Testis (tissue), 3 donors: ENCODE data around the gene POGLUT2. TPM values are rescaled to one million over a fixed set of nuclear protein-coding genes. Genes with fewer than 3 reads are reported as not detected.

Experiments used
- DNase-seq: peaks from one replicate; pipeline ENCODE4 v3.0.0-alpha.2; 2019
- H3K27ac ChIP-seq, 2 donors: fragments of 200-600 bp; sonication (generic); one replicate each; pipeline ENCODE4 v1.5.1; 2019
- H3K27me3 ChIP-seq: fragments of 200-600 bp; sonication (generic); one replicate; pipeline ENCODE4 v1.5.1; 2019
- H3K36me3 ChIP-seq: fragments of 200-600 bp; sonication (generic); one replicate; pipeline ENCODE4 v1.5.1; 2017; ENCODE audit warnings: low read depth; ENCODE audit errors: missing control alignments
- H3K4me1 ChIP-seq: fragments of 200-600 bp; sonication (generic); one replicate; pipeline ENCODE4 v1.5.1; 2019
- H3K4me3 ChIP-seq, 2 donors: fragments of 200-600 bp; sonication (generic); one replicate each; pipeline ENCODE4 v1.5.1; 2017 to 2019
- H3K9me3 ChIP-seq: fragments of 200-600 bp; sonication (generic); one replicate; pipeline ENCODE4 v1.5.1; 2017
- POLR2A ChIP-seq: fragments of 450-650 bp; IDR thresholded peaks from one replicate; pipeline ENCODE4 v1.6.1; 2017; ENCODE audit warnings: antibody characterized with exemption, mild to moderate bottlenecking, moderate library complexity
- WGBS, 2 donors: methylation state at CpG; one replicate each; pipeline ENCODE4 v1.1.5; 2018; 5-methylcytosine and 5-hydroxymethylcytosine counted together
- intact Hi-C: fragments of 100-400 bp; cut with DNase I; formaldehyde crosslinking; loops from one replicate; pipeline ENCODE4 v1.15.1; 2023; ENCODE audit warnings: low total_unique reads
- polyA plus RNA-seq: library from polyadenylated mRNA; stranded (reverse); fragments of 350-450 nt; fragmentation: Illumina TruSeq; extraction: RNeasy Lipid Tissue Mini Kit (QIAGEN cat#74804); gene quantifications from one replicate; pipeline ENCODE4 v1.2.3, GENCODE V29; 2014; ENCODE audit warnings: low read depth, low replicate concordance; ENCODE audit not compliant: insufficient read depth
- total RNA-seq, 2 donors: library from RNA; depleted of rRNA; stranded (reverse); fragments of >200 nt; gene quantifications; one replicate each; pipeline ENCODE4 v1.2.3, GENCODE V29; 2016
- TF ChIP-seq, protein P1 (sequence below), 3 experiments: fragments of 450-650 bp in 2 of 3; fragments of 200-600 bp in 1 of 3; sonication (generic) in 1 of 3; IDR thresholded peaks; one replicate each; pipeline ENCODE4 v1.5.1; 2016 to 2019; ENCODE audit warnings: antibody characterized with exemption in 3 of 3, mild to moderate bottlenecking in 2 of 3, moderate library complexity in 1 of 3

The POGLUT2 gene
- total and polyA plus RNA-seq, 3 donors from 2014 or later, result 2.5 to 4.1 (median 3.9) TPM

DNA sequence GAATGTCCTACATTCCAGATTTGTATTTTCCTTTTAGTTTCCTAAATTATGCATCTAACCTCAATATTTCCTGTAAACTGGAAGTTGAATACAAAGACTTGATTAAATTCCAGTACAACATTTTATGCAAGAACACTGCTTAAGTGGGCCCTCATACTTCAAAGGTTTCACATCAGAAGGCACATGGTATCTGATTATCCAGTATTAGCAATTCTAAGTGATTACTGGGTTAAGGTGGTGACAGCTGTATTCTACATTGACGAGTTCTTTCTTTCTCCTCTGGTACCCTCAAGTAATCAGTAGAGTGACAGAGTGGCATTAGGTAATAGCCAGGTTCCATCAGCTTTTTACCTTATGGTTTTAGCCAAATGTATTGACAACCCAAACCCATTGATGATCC lies 18.5 kb upstream of the POGLUT2 start:
- WGBS, 2 donors, result 93 to 100% methylated on average over 1 of the region's 1 CpG

DNA sequence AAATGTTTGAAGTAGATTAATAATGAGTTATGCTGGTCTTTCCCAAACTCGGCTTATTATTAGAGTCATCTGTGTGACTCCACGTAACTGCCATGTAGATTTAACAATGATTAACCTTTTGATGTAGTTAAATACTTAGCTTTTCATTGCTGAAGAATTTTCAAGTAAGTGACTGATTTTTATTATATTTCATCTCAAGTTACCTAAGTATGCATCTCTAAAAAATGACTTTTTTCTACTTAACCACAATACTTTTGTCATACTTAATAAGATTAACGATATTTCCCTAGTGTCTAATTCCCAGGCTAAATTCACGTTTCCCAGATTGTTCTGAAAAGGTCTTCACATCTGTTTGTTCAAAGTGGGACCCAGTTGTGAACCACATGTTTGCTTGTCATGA lies 17.9 kb upstream of the POGLUT2 start:
- H3K9me3 ChIP-seq, result no peaks in the 10 kb centered on the region
- DNase-seq, result no peak

More for the DNA sequence above, 18.5 kb upstream of the POGLUT2 start:
- DNase-seq, result no peak
- Histone ChIP-seq H3K27ac (no peak overlapping the region), H3K4me1 (no peaks in the 10 kb centered on the region), H3K4me3 (no peak overlapping the region), H3K27me3 (no peaks in the 10 kb centered on the region), H3K9me3 (no peaks in the 10 kb centered on the region), H3K36me3 (no peaks in the 10 kb centered on the region)
- no peak for TF ChIP-seq POLR2A
- TF ChIP-seq, protein P1, sequence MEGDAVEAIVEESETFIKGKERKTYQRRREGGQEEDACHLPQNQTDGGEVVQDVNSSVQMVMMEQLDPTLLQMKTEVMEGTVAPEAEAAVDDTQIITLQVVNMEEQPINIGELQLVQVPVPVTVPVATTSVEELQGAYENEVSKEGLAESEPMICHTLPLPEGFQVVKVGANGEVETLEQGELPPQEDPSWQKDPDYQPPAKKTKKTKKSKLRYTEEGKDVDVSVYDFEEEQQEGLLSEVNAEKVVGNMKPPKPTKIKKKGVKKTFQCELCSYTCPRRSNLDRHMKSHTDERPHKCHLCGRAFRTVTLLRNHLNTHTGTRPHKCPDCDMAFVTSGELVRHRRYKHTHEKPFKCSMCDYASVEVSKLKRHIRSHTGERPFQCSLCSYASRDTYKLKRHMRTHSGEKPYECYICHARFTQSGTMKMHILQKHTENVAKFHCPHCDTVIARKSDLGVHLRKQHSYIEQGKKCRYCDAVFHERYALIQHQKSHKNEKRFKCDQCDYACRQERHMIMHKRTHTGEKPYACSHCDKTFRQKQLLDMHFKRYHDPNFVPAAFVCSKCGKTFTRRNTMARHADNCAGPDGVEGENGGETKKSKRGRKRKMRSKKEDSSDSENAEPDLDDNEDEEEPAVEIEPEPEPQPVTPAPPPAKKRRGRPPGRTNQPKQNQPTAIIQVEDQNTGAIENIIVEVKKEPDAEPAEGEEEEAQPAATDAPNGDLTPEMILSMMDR (IDR thresholded peaks at IDR 0.05), result no peak
- intact Hi-C loops, result no loop called here

DNA sequence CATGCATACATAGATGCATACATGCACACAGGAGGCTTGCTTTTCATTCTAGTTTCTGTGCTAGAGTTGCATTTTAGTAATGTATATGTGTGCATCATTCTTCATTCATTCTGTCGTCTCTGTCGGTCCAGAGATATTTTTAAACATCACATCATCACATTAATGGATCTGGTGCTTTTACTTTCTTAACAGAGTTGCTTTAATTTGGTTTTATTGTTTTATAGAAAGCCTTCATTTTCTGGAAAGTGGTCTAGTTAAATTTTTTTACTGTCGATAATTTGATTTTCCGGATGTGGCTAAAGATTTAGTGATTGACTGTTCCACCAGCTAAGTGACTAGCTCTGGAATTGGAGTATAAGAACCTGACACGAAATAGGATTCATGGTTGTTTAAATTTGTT lies 17.0 kb upstream of the POGLUT2 start:
- H3K27ac ChIP-seq, result no peak overlapping the region
- no peak for TF ChIP-seq POLR2A
- TF ChIP-seq, protein P1 (IDR thresholded peaks at IDR 0.05), result no peak
- intact Hi-C loops, result no loop called here
- WGBS, 2 donors, result 89 to 93% methylated on average over 5 of the region's 5 CpGs
- no peaks in the 10 kb centered on the region for H3K27me3 ChIP-seq
- no peaks in the 10 kb centered on the region for H3K9me3 ChIP-seq
- no peaks in the 10 kb centered on the region for H3K4me1 ChIP-seq
- no peak overlapping the region for H3K4me3 ChIP-seq
- H3K36me3 ChIP-seq, result no peaks in the 10 kb centered on the region
- DNase-seq, result no peak

More for the DNA sequence above, 17.9 kb upstream of the POGLUT2 start:
- no peak overlapping the region for H3K4me3 ChIP-seq
- intact Hi-C loops, result no loop called here
- no peak overlapping the region for H3K27ac ChIP-seq
- WGBS, 2 donors, result 85 to 91% methylated on average over 4 of the region's 4 CpGs
- no peaks in the 10 kb centered on the region for H3K36me3 ChIP-seq
- H3K27me3 ChIP-seq, result no peaks in the 10 kb centered on the region
- H3K4me1 ChIP-seq, result no peaks in the 10 kb centered on the region
- no peak for TF ChIP-seq POLR2A

DNA sequence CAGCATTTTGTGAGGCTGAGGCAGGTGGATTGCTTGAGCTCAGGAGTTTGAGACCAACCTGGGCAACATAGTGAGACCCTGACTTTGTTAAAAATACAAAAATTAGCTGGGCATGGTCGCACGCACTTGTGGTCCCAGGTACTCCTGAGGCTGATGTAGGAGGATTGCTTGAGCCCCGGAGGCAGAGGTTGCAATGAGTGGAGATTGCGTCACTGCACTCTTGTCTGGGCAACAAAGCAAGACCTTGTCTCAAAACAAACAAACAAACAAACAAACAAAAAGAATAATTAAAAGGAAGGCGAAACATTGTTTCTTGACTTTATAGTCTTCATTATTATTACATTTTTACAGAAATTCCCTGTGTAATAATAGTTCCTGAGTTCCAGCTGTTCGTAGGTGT lies 16.0 kb upstream of the POGLUT2 start:
- intact Hi-C loops, result no loop called here
- 78 to 89% methylated on average over 6 of the region's 6 CpGs for WGBS, 2 donors
- Histone ChIP-seq H3K36me3 (no peaks in the 10 kb centered on the region), H3K27me3 (no peaks in the 10 kb centered on the region), H3K4me1 (no peaks in the 10 kb centered on the region), H3K9me3 (no peaks in the 10 kb centered on the region), H3K4me3 (no peak overlapping the region), H3K27ac (no peak overlapping the region)
- no peak for DNase-seq
- TF ChIP-seq POLR2A, result no peak
- TF ChIP-seq, protein P1 (IDR thresholded peaks at IDR 0.05), result no peak

DNA sequence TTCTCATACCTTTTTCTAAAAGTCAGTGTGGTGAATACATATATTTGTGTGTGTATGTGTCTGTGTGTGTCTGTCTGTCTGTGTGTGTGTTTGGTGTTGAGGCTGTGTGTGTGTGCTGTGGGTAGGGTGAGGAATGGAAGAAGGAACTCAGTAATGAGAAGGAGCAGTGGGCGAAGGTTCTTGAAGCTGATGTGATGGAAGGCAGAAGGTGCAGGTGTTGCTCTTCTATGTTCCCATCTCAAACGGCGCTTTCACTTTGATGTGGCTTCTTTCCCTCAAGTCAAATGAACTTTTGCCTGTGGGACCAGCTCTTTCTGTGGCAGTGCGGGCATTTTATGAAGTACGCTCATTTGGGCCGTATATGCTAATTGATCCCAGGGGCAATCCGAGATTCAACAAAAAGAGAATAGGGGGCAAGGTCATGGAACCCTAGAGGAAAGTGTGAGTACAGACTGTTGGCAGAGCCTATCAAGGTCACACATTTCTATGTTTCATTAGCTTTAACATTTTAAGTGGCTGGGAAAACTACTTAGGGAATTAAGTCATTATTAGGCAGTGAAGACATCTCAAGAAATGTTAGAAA lies 15.3 kb upstream of the POGLUT2 start:
- no peak for DNase-seq
- H3K9me3 ChIP-seq, result no peaks in the 10 kb centered on the region
- intact Hi-C loops, result no loop called here
- H3K36me3 ChIP-seq, result no peaks in the 10 kb centered on the region
- H3K4me3 ChIP-seq, result no peak overlapping the region
- no peak overlapping the region for H3K27ac ChIP-seq
- WGBS, 2 donors, result 59 to 70% methylated on average over 7 of the region's 7 CpGs
- TF ChIP-seq, protein P1 (IDR thresholded peaks at IDR 0.05), result no peak
- no peak for TF ChIP-seq POLR2A
- no peaks in the 10 kb centered on the region for H3K27me3 ChIP-seq
- no peaks in the 10 kb centered on the region for H3K4me1 ChIP-seq
